COR-L47 (cell line): Measurements from ENCODE around the gene DHRS1.

Source experiments
- DNase-seq: peaks from one replicate; lab custom pipeline; 2025; lab: John Stamatoyannopoulos, UW

DHRS1 gene

DNA sequence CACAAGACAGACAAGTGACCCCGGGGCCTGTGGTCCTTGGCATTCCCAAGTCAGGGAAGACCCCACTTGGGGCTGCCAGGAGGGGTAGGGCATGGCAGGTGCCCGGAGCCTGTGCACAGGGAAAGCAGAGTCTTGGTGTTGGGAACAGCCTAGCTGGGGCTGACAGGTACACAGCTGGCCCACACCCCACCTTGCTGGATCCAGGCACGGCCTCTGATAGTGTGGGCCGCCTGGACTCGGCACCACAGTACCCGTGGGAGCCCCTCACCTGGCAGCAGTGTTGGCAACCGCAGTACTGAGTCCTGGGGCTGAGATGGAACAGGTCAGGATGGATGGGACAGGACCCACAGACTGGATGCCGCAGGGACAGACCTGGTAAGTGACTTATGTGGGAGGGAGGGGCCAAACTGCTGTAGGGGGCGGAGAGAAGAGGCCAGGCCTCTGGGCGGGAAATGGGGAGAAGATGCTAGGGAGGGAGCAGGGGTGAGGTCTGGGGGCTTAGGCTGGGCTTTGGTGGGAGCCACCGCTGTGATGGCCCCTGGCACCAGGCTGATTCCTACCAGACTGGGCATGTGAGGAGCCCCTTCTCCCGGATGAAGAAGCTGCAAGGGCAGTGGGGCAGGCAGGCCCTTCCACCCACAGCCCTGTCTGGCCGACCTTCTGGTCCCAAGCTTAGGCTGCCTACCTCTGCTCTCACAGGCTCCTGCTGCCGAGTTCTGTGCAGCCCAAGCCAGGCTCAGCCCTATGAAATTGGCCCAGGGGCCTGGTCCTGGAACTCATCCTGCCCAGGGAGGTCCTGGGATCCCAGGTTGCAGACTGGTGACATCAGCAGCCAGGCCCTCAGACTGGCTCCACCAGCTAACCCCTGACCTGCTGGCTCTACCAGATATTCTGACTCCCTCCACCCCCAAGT is 36.5 kb downstream of the DHRS1 start, which contains the start of gene TGM1:
TSS of gene TGM1 (minus strand) at position 357 of the 913 bp plus-strand sequence. CDS start 825 bp downstream, outside the sequence.
- no peak for DNase-seq

GRCh38 chr14:24261969-24262327 is 37.6 kb downstream of the DHRS1 start:
- no peak for DNase-seq

- no peak for DNase-seq
Measured at GRCh38 chr14:24261256-24261968, 38.2 kb downstream of the DHRS1 start.

GRCh38 chr14:24260780-24261157 is 38.8 kb downstream of the DHRS1 start:
- no peak for DNase-seq

DNA sequence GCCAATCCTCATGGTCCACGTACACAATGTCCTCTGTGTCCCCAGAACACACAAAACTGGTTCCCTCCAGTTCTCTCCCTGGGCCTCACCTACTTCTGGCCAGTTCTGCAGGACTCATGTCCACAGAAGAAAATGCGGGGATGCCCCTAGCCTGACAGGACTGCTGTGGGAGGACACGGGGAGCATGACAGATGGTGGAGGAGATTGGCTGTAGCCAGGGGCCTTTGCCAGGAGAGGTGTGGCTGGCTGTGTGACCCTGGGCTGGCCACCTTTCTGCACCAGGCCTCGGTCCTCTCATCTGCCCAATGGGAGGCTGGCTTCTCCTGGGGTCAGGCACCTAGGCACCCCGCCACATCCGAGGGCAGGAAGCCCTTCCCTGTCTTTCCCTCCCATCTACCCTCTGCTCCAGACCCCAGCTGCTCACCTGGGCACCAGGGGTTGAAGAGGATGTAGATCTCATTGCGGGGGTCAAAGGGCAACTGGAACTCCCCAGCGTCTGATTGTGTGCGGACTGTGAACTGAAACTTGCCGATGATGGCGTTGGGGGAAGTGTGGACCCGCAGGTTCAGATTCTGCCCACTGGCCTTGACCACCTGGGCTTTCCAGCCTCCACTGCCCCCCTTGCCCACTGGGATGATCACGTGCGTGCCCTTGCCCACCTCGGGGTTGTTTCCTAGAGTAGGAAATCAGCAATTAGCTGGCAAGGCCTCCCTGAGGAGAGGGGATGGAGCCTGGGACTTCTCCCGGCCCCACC is 39.4 kb downstream of the DHRS1 start:
- DNase-seq = no peak

GRCh38 chr14:24259282-24260025 is 40.1 kb downstream of the DHRS1 start:
- DNase-seq = no peak

DNA sequence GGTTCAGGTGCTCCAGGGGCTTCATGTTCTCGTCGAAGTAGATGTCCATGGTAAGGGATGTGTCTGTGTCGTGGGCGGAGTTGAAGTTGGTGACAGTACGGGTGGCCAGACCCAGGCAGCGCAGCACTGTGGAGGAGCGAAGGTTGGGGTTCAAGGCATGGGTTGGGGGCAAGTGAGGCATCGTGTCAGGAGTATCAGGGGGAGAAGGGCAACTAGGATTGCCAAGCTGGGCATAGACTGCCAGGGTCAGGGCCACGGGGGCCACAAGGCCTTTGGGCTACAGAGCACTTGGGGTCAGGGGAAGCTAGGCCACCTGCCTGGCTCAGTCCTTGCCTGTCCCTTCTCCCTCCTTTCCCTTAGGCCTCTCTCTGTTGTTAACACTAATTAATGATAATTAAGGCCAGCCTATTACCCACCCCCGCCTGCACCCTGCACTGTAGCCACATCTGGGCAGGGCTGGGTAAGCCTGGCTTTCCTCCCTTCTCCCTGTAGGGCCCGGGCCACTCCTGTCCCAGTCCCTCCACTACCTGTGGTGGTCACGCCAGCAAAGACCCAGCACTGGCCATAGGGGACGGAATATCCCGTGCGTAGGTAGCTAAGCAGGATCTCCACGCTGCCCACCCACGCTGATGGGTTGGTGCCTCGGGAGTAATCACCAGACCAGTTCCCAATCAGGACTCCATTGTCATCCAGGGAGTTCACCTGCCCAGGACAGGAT is 40.9 kb downstream of the DHRS1 start:
- DNase-seq = no peak

- DNase-seq = no peak
Measured at GRCh38 chr14:24258119-24258518, 41.5 kb downstream of the DHRS1 start.

DNA sequence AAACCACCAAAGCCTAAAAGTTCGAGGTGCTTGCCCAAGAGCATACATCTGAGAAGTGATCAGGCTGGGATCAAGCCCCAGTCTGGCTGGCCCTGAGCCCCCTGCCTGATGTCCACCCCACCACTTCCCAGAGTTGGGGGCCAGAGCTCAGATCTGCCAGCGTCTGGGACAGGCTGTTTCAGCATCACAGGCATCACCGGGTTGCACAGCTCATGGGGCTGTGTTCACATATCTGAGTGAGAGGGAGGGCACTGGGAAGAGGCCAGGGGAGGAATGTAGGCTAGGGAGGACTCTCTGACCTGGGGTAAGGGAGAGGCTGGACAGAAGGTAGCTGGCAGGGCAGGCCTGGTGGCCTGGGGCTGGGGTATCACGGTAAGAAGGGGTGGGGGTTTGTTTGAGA is 42.6 kb downstream of the DHRS1 start:
- no peak for DNase-seq

DNA sequence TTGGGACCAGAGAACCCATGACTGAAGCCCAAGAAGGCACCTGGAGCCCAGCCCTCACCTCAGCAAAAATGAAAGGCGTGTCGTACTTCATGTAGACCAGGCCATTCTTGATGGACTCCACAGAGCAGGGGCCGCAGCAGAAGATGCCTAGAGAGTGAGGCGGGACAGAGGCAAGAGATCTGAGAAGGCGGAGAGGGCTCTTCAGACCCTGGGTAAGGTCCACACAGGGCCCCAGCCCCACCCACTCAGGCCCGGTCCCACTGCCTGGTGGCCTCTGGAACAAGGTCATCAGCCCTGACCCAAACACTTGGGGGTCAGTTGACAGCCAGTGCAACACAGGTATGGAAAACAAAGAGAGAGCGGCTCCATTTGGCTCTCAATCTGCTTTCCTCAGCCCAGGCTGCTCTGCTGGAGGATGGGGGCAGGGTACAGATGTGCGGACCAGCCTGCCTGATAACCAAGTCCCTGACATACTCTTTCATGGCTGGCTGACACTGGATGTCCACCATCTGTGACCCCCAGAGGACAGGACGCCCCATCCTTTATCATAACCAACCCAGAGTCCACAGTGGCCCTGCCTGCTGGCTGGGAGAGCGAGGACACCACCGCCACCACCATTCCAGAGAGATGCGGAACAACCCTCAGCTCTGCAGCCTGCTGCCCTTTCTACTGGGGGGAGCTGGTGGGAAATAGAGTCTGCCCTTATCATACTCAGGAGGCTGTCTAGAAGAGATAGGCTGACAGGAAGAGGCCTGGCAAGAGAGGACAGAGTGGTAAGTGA is 43.5 kb downstream of the DHRS1 start:
- no peak for DNase-seq

- no peak for DNase-seq
Measured at GRCh38 chr14:24255438-24255837, 44.1 kb downstream of the DHRS1 start.

- no peak for DNase-seq
Measured at GRCh38 chr14:24254630-24255392, 44.8 kb downstream of the DHRS1 start.

GRCh38 chr14:24253936-24254335 is 45.6 kb downstream of the DHRS1 start:
- DNase-seq = no peak

GRCh38 chr14:24252289-24253124 is 47.1 kb downstream of the DHRS1 start:
- no peak for DNase-seq

DNA sequence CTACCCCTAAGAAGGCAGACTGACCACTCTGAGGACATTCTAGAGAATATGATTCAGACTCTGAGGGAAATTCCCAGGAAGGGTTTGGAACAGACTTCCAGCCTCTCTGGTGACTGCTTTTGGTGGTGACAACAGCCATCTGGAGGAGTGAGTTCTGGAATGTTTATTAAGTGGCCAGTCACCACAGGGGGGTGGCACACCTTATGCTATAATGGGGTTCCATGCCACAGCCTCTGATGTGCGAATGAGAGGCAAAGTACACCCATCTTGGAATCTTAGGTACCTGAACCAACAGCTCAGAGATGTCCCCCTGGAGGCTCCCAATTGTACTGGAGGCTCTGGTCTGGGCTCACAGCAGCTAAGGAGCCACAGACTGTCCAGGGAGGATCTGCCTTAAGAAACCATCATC is 47.7 kb downstream of the DHRS1 start:
- no peak for DNase-seq

GRCh38 chr14:24250354-24250753 is 49.2 kb downstream of the DHRS1 start:
- no peak for DNase-seq

- DNase-seq = no peak
Measured at GRCh38 chr14:24249230-24250021, 50.2 kb downstream of the DHRS1 start.

- no peak for DNase-seq
Measured at GRCh38 chr14:24247422-24247821, 52.2 kb downstream of the DHRS1 start.
